Calu3 (cell line): Measurements from ENCODE around the gene SLC16A6. TPM values are rescaled to one million over a fixed set of nuclear protein-coding genes. Genes with fewer than 3 reads are reported as not detected.
"Not testable (repeated sequence)": the region's sequence is repeated elsewhere in the genome, so short reads cannot be mapped to it uniquely, and the experiment has no call there.

Source experiments
- BruUV-seq: library from RNA; stranded (reverse); fragments of 400-500 nt; replicated peaks from 2 replicates; lab custom pipeline; 2021; lab: Mats Ljungman, UMichigan
- CTCF ChIA-PET: fragments of 300-600 bp; sonication (Branson Sonifier 250); formaldehyde crosslinking; loops from one replicate; lab custom pipeline; 2022; ENCODE audit warnings: antibody characterized with exemption; lab: Charles Lee
- DNase-seq: peaks from one replicate; pipeline ENCODE4 v3.0.0; 2022
- H3K27ac Mint-ChIP-seq: one replicate; pipeline ENCODE4 v1.8.0; 2022; ENCODE audit warnings: mixed read lengths; ENCODE audit not compliant: unreplicated experiment
- H3K27me3 Mint-ChIP-seq: one replicate; pipeline ENCODE4 v1.8.0; 2022; ENCODE audit warnings: mixed read lengths; ENCODE audit not compliant: unreplicated experiment
- H3K36me3 Mint-ChIP-seq: one replicate; pipeline ENCODE4 v1.8.0; 2022; ENCODE audit warnings: mild to moderate bottlenecking, moderate library complexity, mixed read lengths; ENCODE audit not compliant: insufficient read depth, unreplicated experiment
- H3K4me1 Mint-ChIP-seq: one replicate; pipeline ENCODE4 v1.8.0; 2022; ENCODE audit warnings: mild to moderate bottlenecking, low read depth, mixed read lengths; ENCODE audit not compliant: unreplicated experiment
- H3K4me3 Mint-ChIP-seq: one replicate; pipeline ENCODE4 v1.8.0; 2022; ENCODE audit warnings: mild to moderate bottlenecking, low read depth, moderate library complexity, mixed read lengths; ENCODE audit not compliant: unreplicated experiment
- H3K9me3 Mint-ChIP-seq: one replicate; pipeline ENCODE4 v1.8.0; 2022; ENCODE audit warnings: low read depth, mixed read lengths; ENCODE audit not compliant: unreplicated experiment
- CTCF ChIP-seq: fragments of 200-600 bp; IDR thresholded peaks from one replicate; pipeline ENCODE4 v1.8.0; 2022; ENCODE audit warnings: antibody characterized with exemption; ENCODE audit not compliant: unreplicated experiment
- intact Hi-C: fragments of 100-400 bp; cut with micrococcal nuclease; formaldehyde crosslinking; loops from one replicate; pipeline ENCODE4 v1.10.0; 2022; ENCODE audit not compliant: unreplicated experiment
- total RNA-seq: library from RNA; stranded (reverse); gene quantifications from 2 replicates; pipeline ENCODE4 v1.2.3, GENCODE V29; 2022

The SLC16A6 gene
- total RNA-seq, 1 experiment from 2014 or later: 0.19 TPM

- H3K27ac Mint-ChIP-seq: no peak overlapping the region
- no peak overlapping the region for H3K4me3 Mint-ChIP-seq
- CTCF ChIA-PET: no interaction called here
- intact Hi-C loops: no loop called here
- no peak for DNase-seq
- TF ChIP-seq CTCF: no peak
- no peaks in the 10 kb centered on the region for H3K36me3 Mint-ChIP-seq
- BruUV-seq: no TSS peak
- no peaks in the 10 kb centered on the region for H3K4me1 Mint-ChIP-seq
- no peaks in the 10 kb centered on the region for H3K27me3 Mint-ChIP-seq
- no peaks in the 10 kb centered on the region for H3K9me3 Mint-ChIP-seq
Measured at GRCh38 chr17:68273722-68274121, 17.2 kb downstream of the SLC16A6 start.

- H3K27me3 Mint-ChIP-seq, H3K4me3 Mint-ChIP-seq, BruUV-seq, DNase-seq, H3K9me3 Mint-ChIP-seq, H3K27ac Mint-ChIP-seq, H3K4me1 Mint-ChIP-seq, H3K36me3 Mint-ChIP-seq, intact Hi-C loops: not testable (repeated sequence)
- CTCF ChIA-PET: interaction anchor here (0.7 to 4.0 kb wide), 2 partner anchors 133 to 191 kb away, joined by 6 to 21 read pairs; partner anchors contain the start of gene WIPI1
Measured at GRCh38 chr17:68265833-68266232, 25.1 kb downstream of the SLC16A6 start.

GRCh38 chr17:68263101-68263681, 27.7 kb downstream of the SLC16A6 start:
- peak; percentile 58 for DNase-seq
- not testable (repeated sequence) for H3K27me3 Mint-ChIP-seq, H3K36me3 Mint-ChIP-seq, BruUV-seq, H3K27ac Mint-ChIP-seq, H3K4me1 Mint-ChIP-seq, H3K9me3 Mint-ChIP-seq, H3K4me3 Mint-ChIP-seq
- intact Hi-C loops: loop anchor here (1.0 to 2.0 kb wide), 3 partner anchors 136 to 200 kb away; no protein-coding TSS in a partner anchor
- CTCF ChIA-PET: interaction anchor here (4.0 kb wide), 1 partner anchor 136 kb away, joined by 21 read pairs; no protein-coding TSS in a partner anchor
- TF ChIP-seq CTCF: peak; percentile 10

GRCh38 chr17:68262467-68262866, 28.5 kb downstream of the SLC16A6 start:
- CTCF ChIA-PET: interaction anchor here (4.0 kb wide), 1 partner anchor 137 kb away, joined by 21 read pairs; no protein-coding TSS in a partner anchor
- not testable (repeated sequence) for H3K4me1 Mint-ChIP-seq, H3K36me3 Mint-ChIP-seq, H3K27ac Mint-ChIP-seq, H3K9me3 Mint-ChIP-seq, DNase-seq, H3K27me3 Mint-ChIP-seq, H3K4me3 Mint-ChIP-seq, BruUV-seq
- intact Hi-C loops: loop anchor here (2.0 kb wide), 1 partner anchor 136 kb away; no protein-coding TSS in a partner anchor

DNA sequence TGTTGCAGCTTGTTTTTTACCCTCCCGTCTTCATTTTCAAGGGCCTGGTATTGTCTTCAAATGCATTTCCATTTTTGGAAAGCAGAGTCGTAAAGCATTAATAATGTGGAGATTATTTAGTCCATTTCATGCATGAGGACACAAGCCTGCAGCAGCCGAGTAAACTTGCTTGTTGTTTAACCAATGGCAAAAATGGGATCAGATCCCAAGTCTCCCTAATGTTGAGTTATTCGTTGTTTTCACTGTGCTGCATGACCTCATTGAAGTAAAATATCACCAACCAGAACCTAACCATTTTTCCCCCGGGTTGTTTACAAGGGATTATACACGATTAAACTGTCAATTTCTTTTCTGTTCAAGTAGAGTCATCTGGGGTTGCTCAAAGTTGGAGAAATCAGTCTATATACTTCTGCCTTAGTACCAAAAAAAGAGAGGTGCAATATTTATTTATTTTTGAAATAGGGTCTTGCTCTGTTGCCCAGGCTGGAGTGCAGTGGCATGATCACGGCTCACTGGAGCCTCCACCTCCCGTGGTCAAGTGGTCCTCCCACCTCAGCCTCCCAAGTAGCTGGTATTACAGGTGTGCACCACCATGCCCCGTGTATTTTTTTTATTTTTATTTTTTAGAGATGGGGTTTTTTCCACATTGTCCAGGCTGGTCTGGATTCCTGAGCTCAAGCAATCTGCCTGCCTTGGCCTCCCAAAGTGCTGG, 30.7 kb downstream of the SLC16A6 start:
- H3K27me3 Mint-ChIP-seq: no peaks in the 10 kb centered on the region
- H3K4me3 Mint-ChIP-seq: no peak overlapping the region
- no peaks in the 10 kb centered on the region for H3K9me3 Mint-ChIP-seq
- H3K27ac Mint-ChIP-seq: no peak overlapping the region
- no peak for DNase-seq
- intact Hi-C loops: no loop called here
- no peaks in the 10 kb centered on the region for H3K4me1 Mint-ChIP-seq
- CTCF ChIA-PET: no interaction called here
- BruUV-seq: TSS peak; percentile 43
- peaks cover 6% of the 10 kb centered on the region for H3K36me3 Mint-ChIP-seq
- TF ChIP-seq CTCF: no peak

DNA sequence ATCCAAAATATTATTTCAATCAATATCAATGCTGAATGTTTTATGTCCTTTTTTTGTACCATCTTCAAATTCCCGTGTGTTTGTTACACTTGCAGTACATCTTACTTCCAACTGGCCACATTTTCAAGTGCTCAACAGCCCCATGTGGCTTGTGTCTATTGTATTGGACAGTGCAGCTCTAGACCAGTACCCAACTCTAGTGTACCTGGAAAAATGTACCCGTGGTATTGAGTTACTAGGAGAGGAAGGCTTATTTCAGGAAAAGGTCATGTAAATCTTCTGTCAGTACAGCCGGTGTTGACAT, 31.3 kb downstream of the SLC16A6 start:
- BruUV-seq, H3K9me3 Mint-ChIP-seq, H3K4me1 Mint-ChIP-seq, H3K27me3 Mint-ChIP-seq, H3K27ac Mint-ChIP-seq, H3K36me3 Mint-ChIP-seq, intact Hi-C loops, DNase-seq, CTCF ChIA-PET: not testable (repeated sequence)
- H3K4me3 Mint-ChIP-seq: peak overlapping the region; percentile 52

- H3K9me3 Mint-ChIP-seq, H3K36me3 Mint-ChIP-seq, BruUV-seq, H3K27me3 Mint-ChIP-seq, H3K27ac Mint-ChIP-seq, intact Hi-C loops, H3K4me1 Mint-ChIP-seq: not testable (repeated sequence)
- CTCF ChIA-PET: interaction anchor here (0.6 to 1.3 kb wide), 2 partner anchors 11 to 77 kb away, joined by 3 read pairs; partner anchors contain the start of gene AMZ2
- H3K4me3 Mint-ChIP-seq: peak overlapping the region; percentile 52
- DNase-seq: peak; percentile 58
Measured at GRCh38 chr17:68258890-68259647, 31.9 kb downstream of the SLC16A6 start.
